Fibroblast of skin of abdomen (primary cell): Measurements from ENCODE around the gene TMEM125.

Experiments
- DNase-seq: peaks from one replicate; pipeline ENCODE4 v3.0.0-alpha.2; 2013

TMEM125 gene

DNA sequence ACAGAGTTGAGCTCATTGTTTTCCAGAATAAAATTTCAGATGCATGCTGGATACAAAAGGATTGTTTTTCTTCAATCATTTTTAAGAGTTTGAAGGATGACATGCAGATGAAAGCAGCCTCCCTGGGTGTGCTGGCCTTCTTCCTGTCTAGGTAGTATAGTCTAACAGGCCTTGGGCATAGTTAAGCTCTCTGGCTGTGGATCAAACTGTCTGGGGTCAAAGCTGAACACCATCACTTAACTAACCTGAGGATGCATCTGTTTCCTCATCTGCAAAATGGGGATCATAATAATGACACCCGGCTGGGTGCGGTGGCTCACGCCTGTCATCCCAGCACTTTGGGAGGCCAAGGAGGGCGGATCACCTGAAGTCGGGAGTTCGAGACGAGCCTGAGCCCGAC lies 25.0 kb downstream of the TMEM125 start:
- DNase-seq, result no peak

DNA sequence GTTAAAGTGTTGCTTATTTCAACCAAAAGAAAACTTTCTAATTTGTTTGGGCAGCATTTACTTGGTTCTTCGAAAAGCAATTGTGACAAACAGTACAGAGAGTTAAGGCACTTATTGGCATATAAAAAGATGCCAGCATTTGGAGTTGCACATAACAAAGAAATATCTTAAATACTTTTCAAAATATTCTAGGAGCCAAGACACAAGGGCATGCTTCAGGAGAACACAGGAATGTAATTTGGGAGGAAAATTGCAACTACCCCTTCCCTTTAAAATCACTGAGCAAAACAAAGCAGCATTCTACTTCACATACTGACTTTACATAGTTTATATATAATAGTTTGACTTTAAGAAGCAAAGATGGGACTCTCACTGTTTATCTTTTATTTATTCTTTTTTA lies 26.4 kb downstream of the TMEM125 start:
- no peak for DNase-seq

DNA sequence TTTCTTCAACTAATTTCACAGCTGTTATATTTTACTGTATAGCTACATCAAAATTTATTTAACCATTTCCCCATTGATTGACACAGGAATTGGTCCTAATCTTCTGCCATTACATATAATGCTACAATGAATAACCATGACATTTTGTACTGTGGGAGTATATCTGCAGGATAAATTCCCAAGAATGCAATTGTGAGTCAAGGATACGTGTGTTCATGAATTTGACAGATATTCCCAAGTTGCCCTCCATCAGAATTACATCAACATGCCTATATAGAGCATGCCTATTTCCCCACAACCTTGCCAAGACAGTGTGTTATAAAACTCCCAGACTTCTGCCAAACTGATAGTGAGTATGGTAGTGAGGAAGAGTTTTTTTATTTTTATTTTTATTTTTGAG lies 28.3 kb downstream of the TMEM125 start:
- no peak for DNase-seq

DNA sequence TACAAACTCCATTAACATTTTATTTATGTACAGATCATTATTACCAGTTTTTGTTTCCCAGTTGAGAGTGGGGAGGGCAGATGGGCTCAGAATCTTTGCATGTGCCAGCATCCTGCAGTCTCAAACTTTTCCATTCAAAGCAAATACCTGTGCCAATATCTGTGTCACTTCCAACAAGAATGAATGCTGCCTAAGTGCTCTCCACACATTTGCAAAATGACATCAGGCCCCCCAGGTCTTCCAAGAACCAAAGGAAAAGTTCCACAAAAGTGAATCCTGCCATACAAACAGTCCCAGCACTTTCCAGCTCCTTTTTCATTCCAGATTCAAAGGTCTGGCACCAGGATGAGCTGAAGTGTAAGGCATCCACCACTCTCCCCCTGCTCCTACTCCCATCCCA lies 29.3 kb downstream of the TMEM125 start:
- no peak for DNase-seq

DNA sequence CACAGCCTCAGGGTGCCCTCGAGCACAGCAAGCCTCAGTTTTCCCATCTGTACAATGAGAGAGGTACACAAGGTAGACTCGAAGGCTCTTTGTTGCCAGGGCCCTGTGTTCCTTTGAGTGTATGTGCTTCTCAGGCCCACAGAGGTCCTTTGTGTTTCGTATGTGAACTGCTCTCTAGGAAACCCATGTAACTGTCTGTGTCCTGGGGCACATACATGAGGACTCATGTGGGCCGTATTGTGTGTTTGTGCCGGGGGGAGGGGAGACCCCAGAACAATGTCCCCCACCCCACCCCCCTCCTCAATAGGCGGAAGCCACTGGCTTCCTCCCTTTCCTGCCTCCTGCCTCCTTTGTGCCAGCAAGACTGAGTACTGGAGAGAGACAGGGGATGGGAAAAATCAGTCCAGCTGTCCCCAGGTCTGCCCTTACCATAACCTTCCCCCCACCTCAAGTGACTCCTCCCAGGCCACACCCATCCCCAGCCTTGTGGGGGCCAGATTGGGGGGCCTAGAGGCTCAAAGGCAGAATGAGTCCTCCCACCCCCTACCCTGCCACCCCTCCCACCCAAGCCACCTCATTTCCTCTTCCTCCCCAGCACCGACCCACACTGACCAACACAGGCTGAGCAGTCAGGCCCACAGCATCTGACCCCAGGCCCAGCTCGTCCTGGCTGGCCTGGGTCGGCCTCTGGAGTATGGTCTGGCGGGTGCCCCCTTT lies 30.8 kb downstream of the TMEM125 start, which contains the start of gene TIE1:
Gene TIE1 (plus strand): TSS at position 605 of the 717 bp plus-strand sequence. CDS start 90 bp downstream, at position 695.
- no peak for DNase-seq

DNA sequence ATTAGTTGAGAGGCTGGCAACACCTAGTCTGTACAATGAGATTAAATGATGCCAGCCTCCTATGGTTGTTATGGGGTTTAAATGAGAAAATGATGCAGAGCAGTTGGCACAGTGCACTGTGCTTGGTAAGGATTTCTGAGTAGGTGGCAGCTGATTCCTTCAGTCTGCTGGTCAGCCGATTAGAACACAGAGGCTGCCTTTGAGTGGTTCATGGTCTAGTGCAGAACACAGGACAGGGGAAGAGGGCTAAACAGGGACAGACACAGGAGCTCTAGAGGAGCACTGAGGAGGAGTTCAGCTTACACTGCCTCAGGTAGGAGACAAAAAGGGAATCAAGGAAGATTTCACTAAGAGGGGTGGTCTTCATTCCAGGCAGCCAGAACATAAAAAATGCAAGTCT lies 32.4 kb downstream of the TMEM125 start:
- no peak for DNase-seq

DNA sequence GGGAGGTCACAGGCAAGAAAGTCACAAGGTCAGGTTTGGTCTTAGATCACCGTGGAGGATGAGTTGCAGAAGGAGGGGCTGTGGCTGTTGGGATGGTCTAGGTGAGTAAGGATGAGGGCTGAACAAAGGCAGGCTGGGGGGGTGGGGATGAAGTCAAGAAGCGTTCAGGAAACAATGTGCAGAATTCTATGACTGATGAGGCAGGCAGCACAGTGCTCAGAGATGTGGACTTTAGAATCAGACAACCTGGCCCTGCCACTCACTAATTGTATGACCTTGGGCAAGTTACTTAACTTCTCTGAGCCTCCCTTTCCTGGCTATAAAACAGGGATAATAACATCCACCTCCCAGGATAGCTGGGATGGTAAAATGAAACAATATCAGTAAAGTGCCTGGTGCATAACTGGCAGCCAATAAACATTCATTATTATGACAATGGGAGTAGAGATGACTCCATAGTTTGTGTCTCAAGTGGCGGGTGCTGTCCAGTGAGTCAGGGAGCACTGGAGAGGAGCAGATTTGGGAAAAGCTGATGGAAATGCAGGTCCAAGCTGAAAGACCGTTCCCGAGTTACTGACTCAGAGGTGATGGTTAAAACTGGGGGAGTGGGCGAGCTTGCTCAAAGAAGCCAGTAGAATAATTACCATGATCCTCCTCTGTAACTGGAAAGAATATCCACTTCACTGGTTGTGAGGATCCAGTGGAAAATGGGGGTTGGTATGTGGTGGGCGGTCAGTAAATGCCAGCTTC lies 33.1 kb downstream of the TMEM125 start:
- no peak for DNase-seq

DNA sequence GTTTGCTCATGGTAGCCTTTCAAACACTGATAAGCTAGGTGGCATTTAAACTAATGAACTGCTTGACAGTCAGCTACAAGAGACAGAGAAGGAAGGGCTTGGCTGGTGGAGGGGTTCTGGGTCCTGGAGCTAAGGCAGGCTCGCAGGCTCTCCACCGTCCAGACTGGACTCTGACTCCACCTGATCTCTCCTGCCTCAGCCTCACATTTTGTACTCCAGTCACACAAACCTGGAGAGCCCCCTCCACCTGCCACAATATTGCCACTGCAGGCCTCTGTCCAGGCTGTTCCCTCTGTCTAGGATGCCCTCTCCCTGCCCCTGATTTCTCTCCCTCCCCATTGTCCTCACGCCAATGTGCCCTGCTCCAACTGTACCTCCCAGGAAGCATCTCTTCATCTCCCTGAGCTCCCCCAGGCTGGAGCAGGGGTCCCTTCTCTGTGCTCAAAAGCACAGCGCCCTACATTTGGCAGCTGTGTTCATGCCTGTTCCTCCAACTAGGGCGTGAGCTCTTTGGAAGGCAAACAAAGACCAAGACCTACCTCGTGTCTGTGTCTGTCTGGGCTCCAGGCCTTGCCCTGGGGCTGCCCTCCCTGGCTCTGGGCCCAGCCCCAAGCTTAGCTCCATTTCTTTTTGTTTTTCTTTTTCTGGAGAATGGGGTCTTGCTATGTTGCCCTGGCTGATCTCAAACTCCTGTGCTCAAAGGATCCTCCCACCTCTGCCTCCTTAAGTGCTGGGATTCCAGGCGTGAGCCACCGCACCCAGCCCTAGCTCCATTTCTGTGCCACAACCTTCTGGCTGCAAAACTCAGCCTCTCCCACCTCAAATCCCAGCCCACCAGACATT lies 33.9 kb downstream of the TMEM125 start:
- DNase-seq, result no peak

DNA sequence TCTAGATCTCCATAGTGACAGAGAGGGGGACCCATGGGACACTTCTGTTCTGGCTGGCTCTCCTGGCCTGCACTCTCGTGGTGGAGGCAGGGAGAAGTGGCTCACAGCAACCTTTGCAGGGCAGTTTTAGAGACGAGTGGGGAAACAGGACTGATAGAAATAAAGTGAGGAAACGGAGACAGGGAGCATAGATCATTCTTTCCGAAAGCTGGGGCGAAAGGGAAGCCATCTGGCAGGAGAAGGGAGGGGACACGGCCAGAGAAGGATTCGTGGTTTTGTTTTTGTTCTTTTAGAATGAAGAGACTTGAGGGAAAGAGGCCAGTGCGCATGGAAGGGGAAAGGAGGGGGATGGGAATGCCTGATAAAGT lies 34.5 kb downstream of the TMEM125 start:
- DNase-seq, result no peak

DNA sequence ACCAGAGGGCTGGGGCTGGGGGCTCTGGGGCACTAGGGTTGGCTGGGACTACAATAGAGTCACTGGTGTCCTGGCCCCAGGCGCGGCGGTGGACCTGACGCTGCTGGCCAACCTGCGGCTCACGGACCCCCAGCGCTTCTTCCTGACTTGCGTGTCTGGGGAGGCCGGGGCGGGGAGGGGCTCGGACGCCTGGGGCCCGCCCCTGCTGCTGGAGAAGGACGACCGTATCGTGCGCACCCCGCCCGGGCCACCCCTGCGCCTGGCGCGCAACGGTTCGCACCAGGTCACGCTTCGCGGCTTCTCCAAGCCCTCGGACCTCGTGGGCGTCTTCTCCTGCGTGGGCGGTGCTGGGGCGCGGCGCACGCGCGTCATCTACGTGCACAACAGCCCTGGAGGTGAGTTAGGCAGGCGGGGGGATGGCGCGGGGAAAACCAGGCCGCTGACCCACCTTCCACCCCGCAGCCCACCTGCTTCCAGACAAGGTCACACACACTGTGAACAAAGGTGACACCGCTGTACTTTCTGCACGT lies 35.1 kb downstream of the TMEM125 start:
- no peak for DNase-seq

DNA sequence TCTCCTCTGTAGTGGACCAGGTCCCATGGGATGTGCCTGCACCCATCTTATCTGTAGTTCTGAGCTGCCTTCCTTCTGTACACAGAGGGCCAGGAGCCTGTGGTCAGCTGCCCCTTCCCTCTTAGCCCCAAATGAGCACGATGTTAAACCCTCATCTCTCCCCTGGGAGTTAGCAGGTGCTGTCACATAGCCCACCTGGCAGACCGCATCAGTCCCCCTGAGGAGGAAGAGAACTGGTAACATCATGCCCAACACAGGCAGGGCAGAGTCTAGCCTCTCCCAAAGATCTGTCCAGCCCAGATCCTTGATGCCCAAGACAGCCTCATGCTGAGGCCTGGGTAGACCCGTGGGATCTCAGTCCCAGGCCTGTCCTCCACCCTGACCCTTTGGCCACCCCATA lies 35.7 kb downstream of the TMEM125 start:
- DNase-seq, result no peak

DNA sequence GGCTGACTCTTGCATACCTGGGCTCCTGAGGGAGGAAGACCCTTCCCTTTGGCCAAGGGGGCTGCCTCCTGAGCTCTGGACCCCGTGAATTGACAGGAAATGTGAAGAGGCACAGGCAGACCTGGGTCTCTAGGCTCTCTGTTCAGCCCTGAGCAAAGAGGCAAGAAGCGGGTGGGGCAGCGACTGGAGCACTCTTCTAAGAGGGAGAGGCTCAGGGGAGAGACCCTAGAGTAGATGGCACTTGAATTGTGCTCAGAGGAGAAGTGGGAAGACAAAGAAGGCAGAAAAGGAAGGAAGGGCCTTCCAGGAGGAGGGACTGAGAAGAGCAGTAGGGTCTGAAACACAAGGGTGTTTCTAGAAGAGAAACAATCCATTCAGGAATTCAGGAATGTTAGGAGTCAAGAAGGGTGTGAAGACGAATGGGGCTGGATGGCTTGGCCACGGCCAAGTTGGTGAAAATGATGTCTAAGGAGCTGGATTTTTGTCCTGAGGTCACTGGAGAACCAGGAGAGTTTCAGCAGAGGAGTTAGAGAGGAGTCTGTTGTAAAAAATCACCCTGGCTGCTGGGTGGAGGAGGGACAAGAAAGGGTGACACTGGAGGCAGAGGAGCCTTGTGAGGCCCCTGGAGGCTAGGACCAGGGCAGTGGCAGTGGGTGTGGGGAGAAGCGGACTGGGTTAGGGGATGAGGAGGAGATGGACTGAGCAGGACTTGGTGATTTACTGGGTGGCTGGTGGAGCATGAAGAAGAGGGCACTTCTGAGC lies 36.3 kb downstream of the TMEM125 start:
- no peak for DNase-seq

DNA sequence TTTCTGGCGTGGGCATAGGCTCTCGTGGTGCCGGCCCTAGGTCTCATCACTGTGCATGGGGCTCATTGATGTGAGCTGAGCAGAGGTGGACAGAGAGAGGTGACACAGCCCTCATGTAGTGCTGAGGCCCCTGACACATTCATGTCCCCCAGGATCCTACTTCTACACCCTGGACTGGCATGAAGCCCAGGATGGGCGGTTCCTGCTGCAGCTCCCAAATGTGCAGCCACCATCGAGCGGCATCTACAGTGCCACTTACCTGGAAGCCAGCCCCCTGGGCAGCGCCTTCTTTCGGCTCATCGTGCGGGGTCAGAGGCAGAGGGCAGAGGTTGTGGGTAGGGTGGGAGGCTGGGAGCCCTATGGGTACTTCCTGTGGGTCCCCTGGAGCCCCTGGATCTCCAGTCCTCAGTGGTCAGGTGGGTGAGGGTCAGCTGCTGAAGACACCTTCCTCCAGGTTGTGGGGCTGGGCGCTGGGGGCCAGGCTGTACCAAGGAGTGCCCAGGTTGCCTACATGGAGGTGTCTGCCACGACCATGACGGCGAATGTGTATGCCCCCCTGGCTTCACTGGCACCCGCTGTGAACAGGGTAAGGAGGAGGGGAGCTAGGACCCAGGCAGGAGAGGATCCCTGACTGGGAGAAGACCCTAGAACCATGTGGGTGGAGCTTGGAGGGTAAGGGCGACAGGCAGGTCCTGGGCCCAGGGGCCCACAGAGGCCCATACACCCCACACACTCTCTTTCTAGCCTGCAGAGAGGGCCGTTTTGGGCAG lies 37.1 kb downstream of the TMEM125 start:
- no peak for DNase-seq

DNA sequence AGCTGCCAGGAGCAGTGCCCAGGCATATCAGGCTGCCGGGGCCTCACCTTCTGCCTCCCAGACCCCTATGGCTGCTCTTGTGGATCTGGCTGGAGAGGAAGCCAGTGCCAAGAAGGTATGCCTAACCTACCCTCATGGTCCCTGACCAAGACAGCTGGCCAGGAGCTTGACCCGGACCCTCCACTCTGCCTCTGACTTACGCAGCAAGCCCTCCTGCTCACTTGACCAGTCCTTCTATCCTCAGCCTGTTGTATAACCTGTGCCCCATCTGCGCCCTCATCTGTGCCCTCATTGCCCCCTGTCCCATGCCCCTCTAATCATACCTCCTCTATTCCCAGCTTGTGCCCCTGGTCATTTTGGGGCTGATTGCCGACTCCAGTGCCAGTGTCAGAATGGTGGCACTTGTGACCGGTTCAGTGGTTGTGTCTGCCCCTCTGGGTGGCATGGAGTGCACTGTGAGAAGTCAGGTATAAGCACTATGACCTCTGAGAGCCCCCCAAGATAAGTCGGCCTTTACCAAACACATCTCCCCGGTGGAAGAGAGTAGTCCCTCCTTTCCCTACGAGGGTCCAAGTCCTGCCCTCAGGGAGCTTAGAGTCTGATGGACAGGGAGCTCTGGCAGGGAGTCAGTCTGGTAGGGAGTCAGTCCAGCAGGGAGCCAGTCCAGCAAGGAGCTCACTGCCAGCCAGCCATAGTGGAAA lies 37.8 kb downstream of the TMEM125 start:
- DNase-seq, result no peak

DNA sequence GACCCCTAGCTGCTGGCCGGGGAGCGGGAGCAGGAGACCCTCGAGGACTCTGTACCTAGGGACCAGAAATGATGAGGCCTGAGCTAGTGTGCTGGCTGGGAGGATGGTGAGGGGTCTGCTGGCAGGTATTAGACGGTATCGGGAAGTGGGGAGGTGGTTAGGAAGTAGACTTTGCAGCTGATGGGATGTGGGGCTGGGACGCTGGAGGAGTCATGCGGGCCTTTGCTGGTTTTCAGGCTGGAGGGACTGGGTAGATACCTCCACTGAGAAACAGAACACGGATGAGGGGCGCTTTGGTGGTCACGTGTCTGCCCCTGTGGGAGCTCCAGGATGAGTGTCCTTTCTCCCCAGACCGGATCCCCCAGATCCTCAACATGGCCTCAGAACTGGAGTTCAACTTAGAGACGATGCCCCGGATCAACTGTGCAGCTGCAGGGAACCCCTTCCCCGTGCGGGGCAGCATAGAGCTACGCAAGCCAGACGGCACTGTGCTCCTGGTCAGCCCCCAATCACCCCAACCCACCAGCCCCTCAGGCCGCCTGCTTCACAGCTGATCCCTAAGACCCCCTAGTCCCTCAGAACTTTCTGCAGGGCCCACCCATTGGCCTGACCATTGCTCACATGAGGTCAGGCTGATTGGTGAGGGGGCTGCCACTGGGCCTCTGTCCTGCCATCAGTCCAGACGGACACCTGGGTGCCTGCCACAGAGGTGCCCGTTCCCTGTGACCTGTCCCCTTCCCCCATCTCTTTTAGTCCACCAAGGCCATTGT lies 39.0 kb downstream of the TMEM125 start:
- DNase-seq, result no peak

DNA sequence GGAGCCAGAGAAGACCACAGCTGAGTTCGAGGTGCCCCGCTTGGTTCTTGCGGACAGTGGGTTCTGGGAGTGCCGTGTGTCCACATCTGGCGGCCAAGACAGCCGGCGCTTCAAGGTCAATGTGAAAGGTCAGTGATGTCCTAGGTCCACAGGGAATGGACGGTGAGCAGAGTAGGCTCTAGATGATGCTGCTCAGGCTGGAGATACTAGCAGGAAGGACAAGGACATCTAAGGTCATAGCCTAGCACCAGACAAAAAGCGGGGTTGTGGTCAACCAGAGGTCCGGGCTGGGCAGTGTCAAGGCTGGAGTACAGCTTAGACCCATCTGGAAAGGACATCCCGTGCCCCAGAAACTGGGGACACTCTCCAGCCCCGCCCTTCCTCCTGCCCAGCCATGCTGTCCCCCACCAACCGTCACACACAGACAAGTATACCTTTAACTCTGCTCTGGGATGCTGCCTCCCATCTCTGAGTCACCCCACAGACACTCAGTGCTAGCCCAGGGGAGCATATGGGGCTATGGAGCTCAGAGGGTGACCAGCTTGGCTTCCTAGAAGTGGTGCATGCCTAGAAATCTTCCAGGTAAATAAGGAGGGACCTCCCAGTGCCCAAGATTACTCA lies 39.7 kb downstream of the TMEM125 start:
- DNase-seq, result no peak

DNA sequence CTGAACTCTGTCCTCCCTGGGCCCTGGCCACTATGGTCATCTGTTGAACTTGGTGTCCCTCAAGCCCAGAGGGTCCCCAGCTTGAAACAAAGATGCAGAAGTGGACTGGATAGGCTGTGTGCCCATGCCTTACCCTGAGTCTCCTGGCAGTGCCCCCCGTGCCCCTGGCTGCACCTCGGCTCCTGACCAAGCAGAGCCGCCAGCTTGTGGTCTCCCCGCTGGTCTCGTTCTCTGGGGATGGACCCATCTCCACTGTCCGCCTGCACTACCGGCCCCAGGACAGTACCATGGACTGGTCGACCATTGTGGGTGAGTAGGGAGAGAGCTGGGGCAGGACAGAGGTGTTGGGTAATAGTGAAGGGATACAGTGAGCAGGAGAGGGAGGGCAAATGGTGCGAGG lies 41.7 kb downstream of the TMEM125 start:
- DNase-seq, result no peak

DNA sequence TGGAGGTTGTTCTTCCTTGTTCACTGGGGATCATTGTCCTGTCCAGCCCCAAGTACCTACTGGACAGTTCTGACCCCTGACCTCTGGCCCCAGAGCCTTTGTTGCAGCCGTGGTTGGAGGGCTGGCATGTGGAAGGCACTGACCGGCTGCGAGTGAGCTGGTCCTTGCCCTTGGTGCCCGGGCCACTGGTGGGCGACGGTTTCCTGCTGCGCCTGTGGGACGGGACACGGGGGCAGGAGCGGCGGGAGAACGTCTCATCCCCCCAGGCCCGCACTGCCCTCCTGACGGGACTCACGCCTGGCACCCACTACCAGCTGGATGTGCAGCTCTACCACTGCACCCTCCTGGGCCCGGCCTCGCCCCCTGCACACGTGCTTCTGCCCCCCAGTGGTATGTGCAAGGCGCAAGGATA lies 42.4 kb downstream of the TMEM125 start:
- DNase-seq, result no peak

DNA sequence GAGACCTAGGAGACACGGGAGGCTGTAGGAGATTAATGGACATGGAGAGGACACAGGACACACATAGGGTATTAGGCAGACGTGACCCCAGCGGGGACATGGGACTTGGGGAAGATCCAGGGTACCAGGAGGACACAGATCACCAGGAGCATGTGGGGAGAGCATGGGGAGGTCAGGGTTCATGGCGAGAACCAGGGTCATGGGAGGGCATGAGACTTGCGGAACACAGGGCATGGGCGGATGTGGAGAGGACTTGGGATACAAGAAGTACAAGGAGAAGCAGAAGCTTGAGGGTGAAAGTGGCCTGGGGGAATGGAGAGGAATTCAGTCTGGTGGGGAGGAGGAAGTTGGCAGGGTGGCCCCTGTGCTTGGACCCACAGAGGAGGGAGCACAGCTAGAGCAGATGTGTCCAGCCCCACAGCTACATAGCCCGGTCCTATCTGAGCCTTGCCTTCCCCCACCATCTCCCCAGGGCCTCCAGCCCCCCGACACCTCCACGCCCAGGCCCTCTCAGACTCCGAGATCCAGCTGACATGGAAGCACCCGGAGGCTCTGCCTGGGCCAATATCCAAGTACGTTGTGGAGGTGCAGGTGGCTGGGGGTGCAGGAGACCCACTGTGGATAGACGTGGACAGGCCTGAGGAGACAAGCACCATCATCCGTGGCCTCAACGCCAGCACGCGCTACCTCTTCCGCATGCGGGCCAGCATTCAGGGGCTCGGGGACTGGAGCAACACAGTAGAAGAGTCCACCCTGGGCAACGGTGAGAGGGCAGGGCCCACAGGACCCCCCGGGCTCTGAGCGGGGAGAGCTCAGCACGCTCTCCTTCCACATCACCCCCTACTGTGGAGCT lies 43.1 kb downstream of the TMEM125 start:
- no peak for DNase-seq
